ENCODE results near the gene DIP2C.
"Not testable (repeated sequence)": the region's sequence is repeated elsewhere in the genome, so short reads cannot be mapped to it uniquely, and the experiment has no call there.

Gene DIP2C

GRCh38 chr10:375815-376505 lies 313.5 kb downstream of the DIP2C start:
- no peak for DNase-seq (ENCODE audit: low read depth in 2 of 2)

GRCh38 chr10:374354-374753 lies 315.1 kb downstream of the DIP2C start:
- no peak for DNase-seq (ENCODE audit: low read depth in 2 of 2)

GRCh38 chr10:373526-374309 lies 315.8 kb downstream of the DIP2C start:
- DNase-seq (ENCODE audit: low read depth in 2 of 2) = no peak

DNA sequence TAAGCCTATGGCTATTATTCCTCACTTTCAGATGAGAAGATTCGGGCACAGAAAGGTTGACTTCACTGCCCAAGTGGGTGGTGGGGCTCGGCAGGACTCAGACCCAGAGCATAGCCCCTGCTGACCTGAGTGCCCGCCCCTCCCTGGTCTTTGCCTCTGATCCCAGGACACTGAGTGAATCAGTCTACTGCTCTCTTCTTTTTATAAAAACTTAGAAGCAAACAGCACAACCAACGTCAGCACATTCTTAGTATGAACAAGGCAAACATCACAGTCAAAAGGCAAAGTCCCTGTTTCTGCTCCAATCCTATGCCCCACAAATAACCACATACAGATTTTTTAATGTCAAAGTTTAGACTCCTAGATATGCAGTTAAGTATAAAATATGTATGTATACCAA lies 316.5 kb downstream of the DIP2C start:
- no peak for DNase-seq (ENCODE audit: low read depth in 2 of 2)

- DNase-seq (ENCODE audit: low read depth in 2 of 2) = no peak
Measured at GRCh38 chr10:372566-372965, 316.9 kb downstream of the DIP2C start.

GRCh38 chr10:371515-371914 lies 318.0 kb downstream of the DIP2C start:
- DNase-seq (ENCODE audit: low read depth in 2 of 2) = no peak

GRCh38 chr10:370449-370825 lies 319.0 kb downstream of the DIP2C start:
- DNase-seq (ENCODE audit: low read depth in 2 of 2) = no peak

DNA sequence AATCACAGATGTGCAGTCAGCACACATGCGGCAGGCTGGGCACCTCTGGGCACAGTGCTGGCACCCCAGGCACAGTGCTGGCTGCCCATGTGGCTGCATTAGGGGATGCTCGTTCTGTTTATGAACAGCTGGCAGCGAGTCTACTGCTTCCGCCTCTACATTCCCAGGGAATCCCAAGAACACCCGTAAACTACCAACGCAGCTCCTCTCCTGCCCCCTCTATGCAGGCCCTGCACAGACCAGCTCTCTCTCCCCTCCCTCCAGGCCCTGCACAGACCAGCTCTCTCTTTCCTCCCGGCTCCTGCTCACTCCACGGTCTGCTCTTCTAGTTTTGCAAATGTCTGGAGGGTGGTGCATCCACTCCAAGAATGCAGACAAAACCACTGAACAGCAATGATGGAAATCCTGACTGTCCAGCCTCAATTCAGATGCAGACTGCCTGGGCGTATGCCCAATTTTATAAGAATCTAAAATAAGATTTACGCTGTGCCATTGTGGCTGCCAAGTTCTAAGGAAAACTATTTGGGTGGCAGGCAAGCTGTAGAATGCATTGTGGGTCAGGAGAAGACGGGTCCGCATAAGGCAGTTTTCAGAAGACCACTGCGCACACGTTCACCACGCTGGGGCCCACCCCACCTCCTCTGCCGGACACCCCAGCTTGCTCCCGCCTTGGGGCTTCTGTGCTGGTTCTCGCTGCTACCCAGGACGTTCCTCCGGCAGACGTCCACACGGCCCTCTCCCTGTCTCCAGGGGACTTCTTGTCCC lies 319.6 kb downstream of the DIP2C start:
- no peak for DNase-seq (ENCODE audit: low read depth in 2 of 2)

GRCh38 chr10:369221-369683 lies 320.2 kb downstream of the DIP2C start:
- DNase-seq (ENCODE audit: low read depth in 2 of 2) = no peak

- no peak for DNase-seq (ENCODE audit: low read depth in 2 of 2)
Measured at GRCh38 chr10:368579-369220, 320.8 kb downstream of the DIP2C start.

DNA sequence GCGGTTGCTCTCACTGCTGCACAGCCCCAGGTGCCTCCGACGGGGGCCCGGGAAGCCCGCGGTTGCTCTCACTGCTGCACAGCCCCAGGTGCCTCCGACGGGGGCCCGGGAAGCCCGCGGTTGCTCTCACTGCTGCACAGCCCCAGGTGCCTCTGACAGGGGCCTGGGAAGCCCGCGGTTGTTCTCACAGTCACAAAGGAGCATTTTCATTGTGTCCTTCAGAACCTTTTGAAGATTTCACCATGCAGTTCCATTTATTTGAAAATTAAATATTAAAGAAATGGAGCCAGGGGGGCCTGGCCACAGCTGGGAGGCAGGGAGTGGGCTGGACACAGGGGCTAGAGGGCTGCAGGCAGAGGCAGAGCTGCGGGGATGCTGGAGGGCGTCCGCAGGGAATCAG lies 321.4 kb downstream of the DIP2C start:
- DNase-seq (ENCODE audit: low read depth in 2 of 2) = not testable (repeated sequence)

DNA sequence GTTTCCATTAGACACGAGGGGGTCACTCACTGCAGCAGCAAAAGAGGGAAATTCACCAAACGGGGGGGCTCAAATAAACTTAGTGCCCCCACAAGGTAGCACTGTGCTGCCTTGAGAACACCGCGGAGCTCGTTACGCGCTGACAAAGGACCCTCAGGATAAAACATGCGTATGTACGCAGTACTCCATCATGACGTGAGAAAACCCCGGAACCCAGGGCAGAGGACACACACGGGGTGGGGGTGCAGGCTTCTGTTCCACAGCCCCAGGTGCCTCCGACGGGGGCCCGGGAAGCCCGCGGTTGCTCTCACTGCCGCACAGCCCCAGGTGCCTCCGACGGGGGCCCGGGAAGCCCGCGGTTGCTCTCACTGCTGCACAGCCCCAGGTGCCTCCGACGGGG lies 321.8 kb downstream of the DIP2C start:
- DNase-seq (ENCODE audit: low read depth in 2 of 2) = no peak

GRCh38 chr10:366186-366585 lies 323.3 kb downstream of the DIP2C start:
- DNase-seq (ENCODE audit: low read depth in 2 of 2) = no peak

- DNase-seq (ENCODE audit: low read depth in 2 of 2) = no peak
Measured at GRCh38 chr10:364267-364775, 325.1 kb downstream of the DIP2C start.

- DNase-seq (ENCODE audit: low read depth in 2 of 2) = no peak
Measured at GRCh38 chr10:363152-363551, 326.3 kb downstream of the DIP2C start.

DNA sequence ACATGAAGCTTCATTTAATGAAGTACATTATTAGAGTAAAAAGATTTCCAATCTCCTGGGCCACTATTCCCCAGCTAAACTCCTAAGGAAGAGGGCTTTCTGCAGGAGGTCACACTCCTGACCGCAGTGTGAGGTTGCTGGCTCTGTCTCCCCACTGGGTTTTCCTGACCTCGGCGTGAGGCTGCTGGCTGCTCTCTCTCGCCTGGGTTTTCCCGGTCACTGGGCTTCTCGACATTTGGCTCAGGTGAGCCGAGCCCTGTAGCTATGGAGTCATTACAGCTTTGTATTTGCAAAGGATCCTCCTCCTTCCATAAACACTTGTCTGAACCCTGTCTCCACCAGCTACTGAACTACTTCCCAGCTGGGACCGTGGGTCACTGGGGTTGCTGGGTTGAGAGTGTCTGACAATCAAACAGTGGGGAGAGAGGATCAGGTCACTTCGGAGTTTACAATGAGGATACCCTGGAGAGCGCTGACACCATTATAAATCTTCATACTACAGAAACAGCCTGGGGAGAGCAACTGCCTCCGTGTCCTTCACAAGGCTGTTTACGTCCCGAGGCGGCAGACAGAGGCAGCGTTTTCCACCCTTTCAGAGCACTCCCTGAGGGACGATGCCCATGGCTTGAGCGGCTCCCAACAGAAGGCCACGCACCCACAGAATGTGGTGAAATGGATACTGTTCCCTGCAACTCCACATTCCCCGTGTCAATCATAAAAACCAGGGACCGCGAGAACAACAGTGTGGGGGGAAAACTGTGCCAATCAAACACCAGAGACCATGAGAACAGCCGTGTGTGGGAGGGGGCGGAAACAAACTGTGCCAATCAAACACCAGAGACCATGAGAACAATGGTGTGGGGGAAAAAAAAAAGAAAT lies 328.0 kb downstream of the DIP2C start:
- DNase-seq (ENCODE audit: low read depth in 2 of 2) = no peak

DNA sequence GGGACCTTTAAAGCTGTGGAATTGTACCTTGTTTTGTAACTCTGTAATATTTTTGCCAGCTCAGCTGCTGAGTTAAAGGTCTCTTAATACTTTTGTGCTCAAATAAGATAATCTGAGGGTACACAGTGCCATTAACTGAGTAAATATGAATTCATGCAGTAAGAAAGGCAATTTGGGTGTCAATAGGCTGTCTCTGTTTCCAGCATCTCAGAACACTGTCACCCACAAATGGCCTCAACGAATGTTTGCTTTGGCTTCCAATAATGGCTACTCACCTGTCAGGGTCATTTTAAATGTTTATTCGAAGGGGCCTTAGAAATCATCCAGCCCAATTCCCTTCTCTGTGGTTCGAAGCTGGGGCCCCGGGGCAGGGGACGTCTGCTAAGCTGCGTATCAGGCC lies 328.8 kb downstream of the DIP2C start:
- no peak for DNase-seq (ENCODE audit: low read depth in 2 of 2)

GRCh38 chr10:359762-360161 lies 329.7 kb downstream of the DIP2C start:
- DNase-seq (ENCODE audit: low read depth in 2 of 2) = no peak

DNA sequence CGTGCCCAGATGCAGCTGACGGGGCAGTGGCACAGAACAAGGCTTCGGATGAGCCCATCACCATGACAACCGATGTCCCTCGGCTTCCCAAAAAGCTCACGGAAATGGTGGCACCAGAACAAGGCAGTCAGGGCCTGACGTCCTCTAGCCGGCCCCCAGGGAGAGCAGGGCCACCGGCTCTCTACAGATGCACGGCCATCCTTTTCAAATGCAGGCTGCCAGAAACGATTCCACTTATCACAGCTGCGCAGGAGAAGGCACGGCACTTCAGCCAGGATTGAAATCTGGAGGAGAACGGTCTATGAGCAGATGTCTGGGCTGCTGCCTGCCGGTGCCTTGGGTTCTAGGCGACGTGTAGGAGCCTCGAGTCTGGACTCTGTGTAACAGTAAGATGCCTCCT lies 330.4 kb downstream of the DIP2C start:
- DNase-seq (ENCODE audit: low read depth in 2 of 2) = no peak

DNA sequence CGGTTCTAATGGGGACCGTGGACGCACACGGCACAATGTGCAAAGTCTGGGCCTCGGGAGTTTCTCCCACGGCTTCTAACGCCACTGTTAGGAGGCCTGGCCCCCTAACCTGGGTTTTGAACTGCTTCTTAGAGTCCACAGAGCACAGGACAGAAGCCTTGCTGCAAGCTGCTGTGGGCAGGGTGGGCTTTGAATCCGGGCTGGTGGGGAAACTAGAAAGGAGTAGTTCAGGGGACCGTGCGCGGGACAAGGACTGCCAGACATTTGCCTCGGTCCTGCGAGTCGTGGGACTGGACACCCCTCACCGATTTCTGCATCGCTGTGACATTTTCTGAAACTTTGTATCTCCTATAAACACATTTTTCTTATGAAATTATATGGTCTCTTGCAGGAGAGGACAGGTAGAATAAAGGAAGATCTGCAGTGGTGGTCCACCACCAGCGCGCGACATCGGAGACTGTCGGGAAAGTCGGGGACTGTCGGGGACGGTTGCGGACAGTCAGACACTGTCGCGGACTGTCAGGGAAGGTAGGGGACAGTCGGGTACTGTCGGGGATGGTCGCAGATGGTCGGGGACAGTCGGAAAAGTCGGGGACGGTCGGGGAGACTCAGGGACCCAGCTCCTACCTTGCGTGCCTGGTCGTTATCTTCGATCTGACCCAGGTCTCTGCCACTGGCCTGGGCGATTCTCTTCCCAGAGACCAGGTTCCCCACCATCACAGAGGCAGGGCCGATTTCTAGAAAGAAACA lies 332.1 kb downstream of the DIP2C start:
- no peak for DNase-seq (ENCODE audit: low read depth in 2 of 2)

Measured in stimulated activated CD8-positive, alpha-beta memory T cell treated with anti-CD3 and anti-CD28 coated beads, Interleukin-2, amount 100 ng/mL, for 48 hours (primary cell).